Mesenteric fat pad (tissue), 1 donor: Measurements from ENCODE around the gene ZNF618. TPM values are rescaled to one million over a fixed set of nuclear protein-coding genes. Genes with fewer than 3 reads are reported as not detected.

Experiments
- DNase-seq: peaks from one replicate; pipeline ENCODE4 v3.0.0-alpha.2; 2020; ENCODE audit warnings: low spot score
- total RNA-seq: library from RNA; stranded (reverse); fragmentation: NEBNext Ultra II Directional; extraction: Animal tissue kit (Norgen Biotek cat#: 25700); gene quantifications from one replicate; pipeline ENCODE4 v1.2.1, GENCODE V29; 2021
- donor health status: DM: yes; HTN: yes; CAD: no.

Gene ZNF618
- total RNA-seq, 1 donor from 2014 or later: 8.2 TPM

DNA sequence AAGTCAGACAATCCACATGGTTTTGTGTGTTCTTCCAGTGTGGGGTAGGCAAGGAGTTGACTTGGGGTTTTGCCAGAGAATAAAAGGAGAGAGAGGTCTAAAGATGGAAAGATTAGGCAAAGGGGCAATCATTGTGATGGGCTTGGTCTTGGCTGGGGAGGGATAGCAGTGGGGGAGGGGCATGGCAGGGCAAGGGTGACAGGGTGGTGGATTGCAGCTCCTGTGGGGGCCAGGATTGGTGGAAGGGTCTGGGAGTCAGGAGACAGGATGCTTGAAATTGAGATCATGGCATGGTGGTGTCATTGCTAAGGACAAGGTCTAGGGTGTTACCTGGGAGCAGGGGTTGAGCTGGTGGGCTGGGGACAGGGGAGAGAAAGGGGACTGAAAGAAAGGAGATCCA lies 57.6 kb downstream of the ZNF618 start:
- no peak for DNase-seq

DNA sequence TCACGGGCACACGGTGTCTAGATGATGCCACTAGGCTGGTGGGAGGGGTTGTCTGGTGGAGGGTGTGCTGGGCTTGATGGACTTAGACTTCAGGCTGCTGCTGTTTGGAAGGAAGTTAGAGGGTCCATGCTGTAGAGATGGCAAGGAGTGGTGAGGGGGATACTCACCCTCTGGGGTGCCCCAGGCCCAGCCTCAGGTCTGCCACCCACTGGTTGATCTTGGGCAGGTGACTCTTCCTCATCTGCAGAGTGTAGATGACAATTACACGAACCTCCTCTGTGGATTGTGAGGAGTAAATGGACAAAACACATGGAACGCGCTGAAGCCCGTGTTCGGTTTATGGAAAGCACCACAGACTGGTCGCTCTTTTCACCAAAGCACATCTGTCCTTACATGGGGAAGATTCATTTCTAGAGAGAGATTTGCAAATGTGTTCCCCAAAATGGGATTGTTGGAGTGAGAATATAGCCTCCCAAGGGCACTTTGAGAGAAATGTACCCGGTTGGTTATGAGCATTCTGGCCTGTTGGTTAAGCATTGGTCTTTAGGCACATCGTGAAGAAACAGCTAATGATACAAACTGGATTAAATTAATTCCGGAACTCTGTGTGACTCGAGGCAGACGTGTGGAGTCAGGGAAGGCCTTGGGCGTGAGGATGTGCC lies 58.2 kb downstream of the ZNF618 start:
- DNase-seq: no peak

DNA sequence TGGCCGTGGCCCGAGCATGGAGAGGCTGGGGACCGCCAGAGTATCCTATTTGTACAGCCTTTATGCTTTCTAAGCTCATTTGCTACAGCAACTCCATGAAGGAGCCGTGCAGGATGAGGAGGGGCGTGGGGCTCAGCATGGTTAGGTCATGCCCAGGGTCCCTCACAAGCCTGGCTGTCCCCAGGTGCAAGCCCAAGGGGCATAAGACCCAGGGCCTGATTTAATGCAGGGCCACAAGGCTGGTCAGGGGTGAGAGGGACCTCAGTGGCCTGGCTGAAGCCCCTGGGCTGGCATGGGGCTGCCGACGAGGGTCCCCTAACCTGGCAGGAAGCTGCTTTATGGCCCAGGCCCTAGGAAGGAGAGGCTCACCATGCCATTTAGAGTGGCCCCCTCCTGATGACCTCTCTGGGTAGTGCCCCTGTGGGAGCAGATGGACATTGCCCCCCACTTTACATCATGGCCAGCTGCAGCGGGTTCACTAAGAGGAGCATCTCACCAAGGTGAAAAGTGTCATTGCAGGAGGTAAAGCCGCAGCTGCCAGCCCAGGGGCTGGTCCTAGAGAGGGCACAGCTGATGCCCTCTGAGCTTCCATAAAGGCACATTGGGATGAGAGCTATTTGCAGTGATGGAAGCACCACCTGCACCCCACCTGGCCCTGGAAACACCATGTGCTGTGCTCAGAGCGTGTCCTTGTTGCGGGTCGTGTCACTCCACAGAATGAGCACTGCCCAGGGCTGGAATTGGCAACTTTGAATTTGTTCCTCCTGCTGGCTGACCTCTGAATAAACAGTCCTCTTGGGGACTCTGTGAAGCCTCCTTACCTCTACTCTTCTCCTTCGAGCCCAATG lies 58.9 kb downstream of the ZNF618 start:
- DNase-seq: no peak

DNA sequence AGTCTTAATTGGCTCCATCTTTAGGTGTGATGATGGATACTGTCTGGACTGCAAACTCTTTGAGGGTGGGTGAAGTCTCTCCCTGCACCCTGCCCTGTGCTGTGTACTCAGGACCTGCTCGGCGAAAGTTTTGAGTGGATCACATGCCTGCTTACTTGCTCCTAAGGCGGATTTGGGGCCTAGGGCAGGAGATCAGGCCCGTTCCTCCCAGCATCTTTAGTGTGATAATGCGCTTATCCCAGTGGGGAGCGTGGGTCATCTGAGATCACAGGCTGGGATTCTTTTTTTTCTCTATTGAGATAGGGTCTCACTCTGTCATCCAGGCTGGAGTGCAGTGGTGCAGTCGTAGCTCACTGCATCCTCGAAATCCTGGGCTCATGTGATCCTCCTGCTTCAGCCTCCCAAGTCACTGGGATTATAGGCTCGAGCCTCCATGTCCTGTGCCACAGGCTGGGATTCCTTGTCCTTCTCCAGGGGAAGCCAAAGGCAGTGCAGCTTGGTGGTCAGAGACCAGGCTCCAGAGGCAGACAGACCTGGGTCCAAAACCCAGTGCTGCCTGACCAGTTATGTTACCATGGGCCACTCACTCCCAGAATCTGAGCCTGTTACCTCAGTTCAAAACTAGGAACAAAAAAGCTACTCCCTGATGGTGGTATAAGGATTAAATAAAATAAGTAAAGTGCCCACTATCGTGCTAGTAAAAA lies 59.7 kb downstream of the ZNF618 start:
- DNase-seq: no peak

DNA sequence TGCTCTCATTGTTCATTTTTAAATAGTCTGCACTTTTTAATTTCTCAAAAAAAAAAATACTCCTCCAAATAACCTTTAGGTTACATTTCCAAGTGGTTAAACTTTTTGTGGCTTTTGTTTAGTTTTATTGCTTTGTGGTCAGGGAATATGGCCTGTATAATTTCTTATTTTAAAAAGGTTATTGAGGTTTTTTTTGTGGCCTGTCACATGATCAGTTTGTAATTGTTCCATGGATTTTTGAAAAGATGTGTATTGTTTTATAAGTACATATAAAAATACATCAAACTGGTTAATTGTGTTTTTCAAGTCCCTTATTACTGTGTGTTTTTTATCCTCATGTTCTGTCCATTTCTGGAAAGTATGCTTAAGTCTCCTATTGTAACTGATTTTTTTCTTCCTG lies 64.0 kb downstream of the ZNF618 start:
- no peak for DNase-seq

DNA sequence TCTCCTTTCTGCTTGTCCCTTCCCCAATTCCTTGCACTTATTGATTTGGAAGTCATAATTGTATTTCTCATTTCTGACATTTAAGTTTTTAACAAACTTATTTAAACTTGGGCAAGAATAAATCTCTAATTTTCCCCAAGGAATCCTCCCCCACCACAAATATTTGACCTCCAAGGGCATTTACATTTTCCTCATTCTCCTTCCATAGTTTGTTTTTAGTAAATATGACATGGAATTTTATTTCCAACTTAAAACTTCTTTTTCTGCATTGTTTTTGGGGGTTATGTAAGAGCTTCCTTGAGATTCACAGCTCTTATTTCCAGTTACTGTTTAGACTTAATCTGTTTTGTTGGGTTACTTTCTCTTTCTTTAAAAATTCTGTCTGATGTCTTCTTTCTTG lies 64.9 kb downstream of the ZNF618 start:
- no peak for DNase-seq

DNA sequence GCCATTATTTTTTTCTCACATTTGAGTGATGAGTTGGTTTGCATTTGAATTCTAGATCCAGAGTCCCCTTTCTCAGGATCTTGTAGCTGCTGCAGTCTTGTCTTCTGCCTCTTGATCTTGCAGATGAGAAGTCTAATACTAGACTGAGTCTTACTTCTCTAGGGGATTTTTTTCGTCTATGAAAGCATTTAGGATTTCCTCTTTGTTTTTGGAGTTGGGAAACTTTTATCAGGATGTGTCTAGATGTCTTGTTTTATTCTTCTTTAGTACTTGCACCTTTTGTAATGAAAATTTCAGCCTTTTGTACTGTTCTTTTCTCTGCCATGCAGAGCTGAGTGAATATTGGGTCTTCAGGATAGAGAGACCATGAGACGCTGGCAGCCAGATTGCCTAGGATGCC lies 65.4 kb downstream of the ZNF618 start:
- DNase-seq: no peak

DNA sequence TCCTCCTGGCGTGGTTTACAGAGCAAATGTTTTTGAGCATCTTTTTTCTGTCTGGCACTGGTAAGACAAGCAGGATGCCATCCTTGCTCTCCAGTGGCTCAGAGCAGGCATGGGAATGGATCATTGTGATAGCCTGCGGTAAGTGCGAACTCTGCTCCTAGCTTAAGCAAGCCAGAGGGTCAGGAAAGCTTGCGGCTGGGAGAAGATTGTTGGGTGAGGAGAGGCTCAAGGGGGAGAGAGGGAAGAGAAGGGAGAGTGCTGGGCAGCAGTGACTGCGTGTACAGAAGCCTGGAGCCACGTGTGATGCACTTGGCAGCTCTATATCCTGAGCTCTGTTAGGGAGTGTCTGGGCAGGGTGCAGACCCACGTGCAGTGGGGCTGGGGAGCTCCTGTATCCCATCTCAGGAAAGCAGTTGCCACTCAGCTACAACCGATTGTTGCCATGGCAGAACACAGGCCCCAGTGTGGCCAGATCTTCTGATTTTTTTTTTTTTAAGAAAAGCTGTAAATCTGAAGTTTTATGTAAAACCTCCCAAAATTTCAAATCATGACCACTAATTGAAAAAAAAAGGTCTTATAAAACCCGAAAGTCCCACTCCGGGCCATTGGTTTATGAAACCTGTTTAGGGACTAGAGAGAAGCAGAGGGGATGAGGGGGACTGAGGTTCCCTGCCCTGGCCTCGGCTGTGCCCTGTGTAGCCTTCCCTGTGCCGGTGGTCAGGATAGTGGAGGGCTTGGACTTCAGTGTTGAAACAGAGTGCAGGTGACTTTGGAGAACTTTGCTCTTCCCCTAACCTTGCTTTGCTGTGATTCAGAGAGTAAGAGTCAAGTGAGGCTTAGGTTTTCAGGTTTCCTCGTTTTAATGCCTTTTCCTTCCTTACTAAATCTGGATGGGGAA lies 67.3 kb downstream of the ZNF618 start:
- no peak for DNase-seq

DNA sequence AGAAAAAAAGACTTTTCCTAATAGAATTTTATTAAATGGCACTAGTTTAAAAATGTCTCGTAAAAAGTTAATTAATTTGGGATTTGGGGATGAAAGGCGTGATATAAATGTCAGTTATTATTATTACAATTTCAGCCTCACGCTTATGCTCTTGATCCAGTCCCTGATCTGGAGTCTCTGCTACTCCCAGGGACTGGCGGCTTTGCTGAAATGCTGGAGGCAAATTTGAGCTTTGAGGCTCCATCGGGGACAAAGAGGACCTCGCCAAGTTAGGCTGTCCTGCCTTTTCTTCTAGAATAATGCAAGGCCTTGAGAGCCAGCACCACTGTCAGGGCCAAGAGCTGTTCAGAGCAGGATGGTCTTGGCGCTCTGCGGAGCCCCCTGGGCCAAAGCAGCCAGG lies 69.7 kb downstream of the ZNF618 start:
- no peak for DNase-seq

DNA sequence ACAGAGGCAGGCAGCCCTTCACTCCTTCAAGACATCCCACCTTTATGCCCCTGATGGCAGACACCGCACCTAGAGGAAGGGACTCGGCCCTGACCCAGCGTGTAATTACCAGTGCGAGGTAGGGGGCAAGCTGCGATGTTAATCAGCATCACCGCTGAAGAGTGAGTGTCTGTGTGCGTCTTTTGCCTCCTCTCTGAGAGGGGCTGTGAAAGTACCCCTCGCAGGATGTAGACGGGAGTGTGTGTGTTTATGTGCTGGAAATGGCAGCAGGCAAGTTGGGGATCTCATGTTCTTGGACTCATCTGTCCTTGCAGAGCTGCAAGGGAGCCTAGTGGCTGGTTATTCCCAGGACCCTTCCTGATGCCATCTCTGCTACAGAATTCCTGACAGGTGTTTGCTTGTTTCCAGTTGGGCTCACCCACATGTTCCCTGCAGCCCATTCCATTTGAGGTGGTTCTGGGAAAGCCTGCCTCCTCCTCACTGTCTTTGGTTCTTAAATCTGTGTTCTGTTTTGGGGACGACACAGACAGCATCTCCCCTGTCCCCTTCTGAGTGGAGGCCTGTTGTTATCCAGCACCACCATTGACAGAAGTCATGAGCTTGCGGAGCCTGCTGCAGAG lies 70.5 kb downstream of the ZNF618 start:
- no peak for DNase-seq

DNA sequence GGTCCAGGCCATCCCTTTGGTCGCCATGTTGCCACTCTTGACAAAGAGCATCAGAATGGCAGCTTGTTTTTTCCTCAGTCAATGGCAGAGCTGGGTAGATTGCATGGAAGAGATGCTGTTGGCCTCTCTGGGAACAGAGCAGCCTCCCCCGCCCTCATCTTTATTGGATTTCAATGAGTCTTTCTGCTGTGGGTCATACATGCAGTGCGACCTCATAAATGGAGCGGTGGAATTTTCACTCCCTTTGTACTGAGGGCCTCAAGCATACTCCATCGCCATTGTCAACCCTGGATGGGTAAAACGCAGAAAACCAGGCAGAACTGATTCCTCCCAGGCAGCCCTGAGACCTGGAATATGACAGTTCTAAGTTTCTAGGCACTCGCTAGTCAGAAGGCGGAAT lies 71.8 kb downstream of the ZNF618 start:
- DNase-seq: no peak

DNA sequence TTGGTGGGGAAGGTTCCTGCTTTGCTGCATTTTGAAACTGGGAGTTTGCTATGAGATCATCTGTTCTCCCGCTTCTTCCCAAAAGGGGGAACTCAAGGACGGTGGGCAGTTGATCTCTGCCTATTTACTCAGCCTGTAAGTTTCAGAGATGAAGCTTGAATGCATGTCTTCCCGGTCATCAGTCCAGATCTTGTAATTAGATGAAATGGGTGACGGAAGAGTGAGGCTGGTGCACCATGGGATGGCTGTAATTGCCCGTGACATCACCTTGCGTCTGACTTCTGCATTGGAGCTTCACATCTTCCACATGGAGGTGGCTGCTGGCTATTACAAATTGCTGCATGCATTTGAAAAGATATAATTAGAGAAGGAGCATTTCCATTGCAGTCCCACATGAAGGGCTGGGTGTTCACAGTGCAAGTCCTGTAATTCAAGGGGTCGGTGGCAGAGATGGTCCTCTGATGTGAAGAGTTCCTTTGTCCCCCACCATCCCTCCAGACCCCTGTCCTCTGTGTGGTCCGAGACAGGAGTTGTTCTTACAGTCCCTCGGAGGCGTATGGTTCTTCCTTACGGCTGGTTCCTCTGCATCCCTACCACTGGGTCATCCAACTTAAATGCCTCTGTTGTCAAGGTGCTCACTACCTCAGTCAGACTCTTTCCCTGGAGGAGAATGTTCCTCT lies 72.9 kb downstream of the ZNF618 start:
- no peak for DNase-seq

DNA sequence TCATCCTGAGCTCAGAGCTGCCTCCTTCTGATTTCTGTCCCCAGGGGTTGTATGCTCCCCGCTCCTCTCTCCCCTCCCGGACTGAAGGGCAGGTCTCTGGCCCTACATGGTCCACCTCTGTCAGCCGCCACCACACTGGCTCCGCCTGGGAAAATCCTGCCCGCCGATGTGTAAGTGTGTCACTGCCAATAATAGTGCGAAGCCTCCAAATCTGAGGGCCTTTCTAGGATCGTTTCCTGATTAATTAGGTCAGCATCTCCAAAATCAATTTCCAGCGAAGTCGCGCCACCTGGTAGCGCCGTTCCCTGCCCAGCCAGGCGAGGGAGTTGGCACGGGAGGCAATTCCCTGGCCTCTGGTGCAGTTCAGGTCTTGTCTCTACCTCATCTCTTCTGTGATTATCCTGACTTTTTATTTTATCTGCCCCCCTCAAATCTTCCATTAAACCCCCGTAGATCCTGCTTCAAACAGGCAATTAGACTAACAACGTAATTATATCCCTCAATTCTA lies 73.5 kb downstream of the ZNF618 start:
- DNase-seq: no peak

DNA sequence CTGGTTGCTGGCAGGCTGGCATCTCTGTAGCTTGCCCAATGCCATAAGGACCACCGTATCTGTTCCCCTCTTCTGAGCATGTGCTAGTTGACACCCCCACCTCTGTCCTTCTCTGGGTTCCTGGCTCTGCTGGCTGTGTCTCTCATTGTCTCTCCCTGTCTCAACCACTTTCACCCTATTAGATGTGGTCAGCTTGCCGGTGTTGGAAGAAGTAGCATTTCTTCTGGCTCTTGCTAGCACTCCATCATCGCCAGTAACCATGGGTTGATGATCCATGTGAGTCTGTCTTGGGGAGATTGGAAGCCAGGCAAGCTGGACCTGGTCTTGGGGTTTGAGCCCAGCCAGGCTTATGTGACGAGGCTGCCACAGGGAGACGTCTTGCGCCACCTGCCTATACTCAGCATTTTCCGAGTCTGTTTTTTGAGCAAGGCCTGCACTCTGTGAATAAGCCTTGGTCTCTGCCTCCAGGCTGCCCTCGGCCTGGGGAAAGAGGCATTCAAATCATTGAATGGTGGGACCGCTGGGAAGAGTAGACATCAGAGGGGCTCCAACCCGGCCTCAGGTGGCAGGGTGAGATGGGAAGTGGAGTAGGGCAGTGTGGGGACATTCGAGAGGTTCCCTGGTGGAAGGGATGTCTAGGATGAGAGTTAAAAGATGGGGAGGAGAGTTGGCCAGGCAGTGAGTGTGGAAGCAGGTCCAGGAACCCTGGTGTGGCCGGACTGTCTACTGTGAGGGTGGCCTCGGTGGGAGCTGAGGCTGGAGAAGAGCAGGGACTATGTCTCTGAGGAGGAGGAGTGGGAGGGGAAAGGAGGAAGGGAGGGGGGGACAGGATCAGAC lies 74.3 kb downstream of the ZNF618 start:
- no peak for DNase-seq

DNA sequence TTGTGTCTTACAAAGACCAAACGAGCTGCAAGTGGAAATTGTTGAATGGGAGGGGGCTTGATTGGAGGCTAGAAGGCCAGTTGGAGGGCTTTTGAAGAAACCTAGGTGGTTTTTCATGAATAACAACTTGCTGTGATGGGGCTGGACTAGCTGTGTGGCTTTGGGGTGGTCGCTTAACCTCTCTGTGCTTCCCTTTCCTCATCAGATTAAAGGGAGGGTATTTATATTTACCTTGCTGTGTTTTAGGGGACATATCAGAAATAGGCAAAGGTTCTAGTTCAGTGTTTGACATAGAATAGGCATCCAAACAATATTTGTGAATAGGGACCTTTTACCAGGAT lies 74.9 kb downstream of the ZNF618 start:
- no peak for DNase-seq

DNA sequence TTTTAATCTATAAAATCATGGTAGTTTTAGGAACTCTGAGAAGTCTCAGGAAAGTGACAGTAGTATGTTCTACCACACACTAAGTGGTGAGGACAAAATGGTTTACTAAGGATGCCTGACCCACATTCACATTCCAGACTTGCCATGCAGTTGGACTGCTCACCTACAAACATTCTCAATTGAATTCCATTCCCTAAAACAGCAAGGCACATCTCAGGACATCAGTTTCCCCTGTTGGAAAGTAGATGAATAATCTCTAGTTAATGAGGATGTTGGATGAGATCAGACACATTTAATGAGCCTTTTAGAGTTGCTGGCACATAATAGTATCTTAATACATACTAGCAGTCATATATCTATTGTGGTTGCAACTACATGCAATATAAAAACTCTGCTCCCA lies 76.6 kb downstream of the ZNF618 start:
- DNase-seq: no peak

DNA sequence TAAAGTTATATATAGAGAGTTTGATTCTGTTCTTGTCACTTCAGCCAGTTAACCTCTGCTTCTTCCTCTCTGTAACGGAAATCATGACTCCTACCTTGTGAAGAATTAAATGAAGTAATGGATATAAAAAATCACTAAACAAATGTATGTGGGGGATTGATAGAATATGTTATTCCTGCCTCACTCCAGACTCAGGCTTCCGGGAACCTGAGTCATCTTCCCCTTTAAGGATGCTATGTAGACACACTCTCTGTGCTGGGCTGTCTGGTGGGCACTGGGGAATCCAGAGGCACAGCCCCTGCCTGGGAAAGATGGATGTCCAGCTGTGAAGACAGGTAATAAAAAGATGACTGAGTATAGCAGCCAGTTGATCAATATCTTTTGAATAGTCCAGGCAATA lies 77.4 kb downstream of the ZNF618 start:
- no peak for DNase-seq

DNA sequence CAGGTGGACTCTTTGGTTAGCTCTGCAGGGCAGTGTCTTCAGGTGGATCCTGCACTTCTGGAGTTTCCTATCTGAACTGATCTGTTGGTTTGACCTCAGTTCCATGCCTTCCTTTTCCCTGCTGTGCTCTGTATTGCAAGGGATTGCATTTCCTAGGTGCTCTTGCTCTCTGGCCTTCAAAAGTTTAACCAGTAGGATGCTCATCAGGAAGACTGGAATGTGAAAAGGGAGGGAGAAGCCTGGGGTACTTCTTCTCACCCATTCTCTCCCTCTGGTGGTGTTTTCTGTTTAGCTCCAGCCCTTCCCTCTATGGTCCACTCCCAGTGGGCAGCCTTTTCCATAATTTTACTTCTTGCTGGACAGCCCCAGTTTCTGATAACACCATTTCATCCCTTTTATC lies 78.5 kb downstream of the ZNF618 start:
- DNase-seq: no peak

DNA sequence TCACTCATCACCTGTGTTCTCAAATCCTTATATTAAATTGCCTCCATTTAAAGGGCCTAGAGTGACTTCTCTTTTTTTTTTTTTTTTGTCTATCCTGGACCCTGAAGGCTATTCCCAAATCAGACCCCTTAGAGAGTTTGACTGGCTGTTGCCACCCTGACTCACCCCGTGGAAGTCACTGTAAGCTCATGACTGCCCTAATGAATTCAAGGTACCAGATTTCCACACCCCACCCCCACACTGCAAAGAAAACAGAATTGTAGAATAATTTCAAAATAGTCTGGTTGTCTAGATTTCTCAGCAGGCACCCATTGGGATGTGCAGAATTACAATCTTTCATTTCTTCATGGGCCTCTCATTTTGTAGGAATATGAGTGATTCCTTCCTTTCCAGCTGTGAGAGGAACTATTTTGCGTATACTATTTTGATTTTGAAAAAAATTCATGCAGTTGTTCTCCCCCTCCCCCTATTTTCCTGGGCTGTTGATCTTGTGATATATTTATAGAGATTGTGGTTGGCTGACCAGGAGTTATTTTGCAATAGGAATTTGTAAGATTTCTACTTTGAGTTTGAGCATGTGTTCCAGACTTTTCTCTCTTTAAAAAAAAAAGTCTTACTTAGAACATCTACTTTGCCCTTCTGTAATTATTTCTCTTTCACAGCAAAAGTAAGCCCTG lies 79.1 kb downstream of the ZNF618 start:
- no peak for DNase-seq
